GM18951 (cell line): ENCODE results near the gene CLIC3.

Source experiments
- POLR2A ChIP-seq: IDR thresholded peaks from 4 replicates; pipeline ENCODE4 v1.6.1; 2011; ENCODE audit warnings: mild to moderate bottlenecking; ENCODE audit not compliant: insufficient read length, insufficient read depth; ENCODE audit errors: extremely low read depth
- in situ Hi-C: fragments of 300-500 bp; cut with MboI; formaldehyde crosslinking; loops from one replicate; pipeline ENCODE4 v1.12.0; 2022; ENCODE audit warnings: low sequenced_read_pairs, mixed read lengths, inconsistent platforms; ENCODE audit not compliant: unreplicated experiment

CLIC3 gene

GRCh38 chr9:136947028-136947891, 49.1 kb downstream of the CLIC3 start:
- in situ Hi-C loops, result no loop called here
- no peak for TF ChIP-seq POLR2A

GRCh38 chr9:136946228-136947027, 49.9 kb downstream of the CLIC3 start:
- no peak for TF ChIP-seq POLR2A
- in situ Hi-C loops, result no loop called here

GRCh38 chr9:136945333-136946227, 50.8 kb downstream of the CLIC3 start:
- TF ChIP-seq POLR2A, result no peak
- in situ Hi-C loops, result no loop called here
